DMS53 (cell line): ENCODE results near the gene TUBE1.
"Not testable (repeated sequence)": the region's sequence is repeated elsewhere in the genome, so short reads cannot be mapped to it uniquely, and the experiment has no call there.

ENCODE experiments used
- DNase-seq: peaks from one replicate; lab custom pipeline; 2025; lab: John Stamatoyannopoulos, UW

Gene TUBE1

DNA sequence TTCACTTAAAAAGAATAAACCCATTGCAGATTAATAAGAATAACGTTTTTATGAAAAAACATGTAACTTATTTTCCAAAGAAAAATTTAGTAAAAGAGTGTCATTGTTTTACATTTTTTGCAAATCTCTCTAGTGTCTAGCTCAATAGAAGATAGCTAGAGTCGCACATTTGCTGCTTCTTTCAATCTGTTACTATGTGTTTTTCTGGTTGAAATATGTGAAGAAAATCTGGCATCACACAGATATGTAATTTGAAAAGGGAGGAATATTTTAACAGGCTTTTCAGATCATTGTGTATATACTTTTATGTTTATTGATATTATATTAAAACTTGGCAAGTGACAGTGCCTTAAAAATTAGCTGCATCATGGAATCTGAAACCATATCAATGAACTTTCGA is 24.3 kb downstream of the TUBE1 start:
- DNase-seq: no peak

DNA sequence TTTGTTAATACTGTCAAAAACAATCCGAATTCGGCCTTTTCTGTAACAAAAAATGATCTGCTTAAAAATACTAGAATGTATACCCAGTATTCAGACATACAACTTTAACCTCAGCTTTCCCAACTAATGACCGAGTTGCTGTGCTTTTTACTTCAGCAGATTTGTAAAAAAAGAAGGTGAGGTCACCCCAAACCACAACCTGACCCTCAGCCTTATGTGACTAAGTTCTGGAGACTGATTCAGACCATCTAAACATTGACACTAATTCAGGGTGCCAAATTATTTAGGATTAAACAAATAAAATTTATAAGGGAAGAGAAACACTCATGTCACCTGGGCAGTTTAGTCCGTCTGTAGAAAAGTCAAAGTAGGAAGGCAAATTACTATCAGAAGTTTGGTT is 25.7 kb downstream of the TUBE1 start:
- DNase-seq: no peak

DNA sequence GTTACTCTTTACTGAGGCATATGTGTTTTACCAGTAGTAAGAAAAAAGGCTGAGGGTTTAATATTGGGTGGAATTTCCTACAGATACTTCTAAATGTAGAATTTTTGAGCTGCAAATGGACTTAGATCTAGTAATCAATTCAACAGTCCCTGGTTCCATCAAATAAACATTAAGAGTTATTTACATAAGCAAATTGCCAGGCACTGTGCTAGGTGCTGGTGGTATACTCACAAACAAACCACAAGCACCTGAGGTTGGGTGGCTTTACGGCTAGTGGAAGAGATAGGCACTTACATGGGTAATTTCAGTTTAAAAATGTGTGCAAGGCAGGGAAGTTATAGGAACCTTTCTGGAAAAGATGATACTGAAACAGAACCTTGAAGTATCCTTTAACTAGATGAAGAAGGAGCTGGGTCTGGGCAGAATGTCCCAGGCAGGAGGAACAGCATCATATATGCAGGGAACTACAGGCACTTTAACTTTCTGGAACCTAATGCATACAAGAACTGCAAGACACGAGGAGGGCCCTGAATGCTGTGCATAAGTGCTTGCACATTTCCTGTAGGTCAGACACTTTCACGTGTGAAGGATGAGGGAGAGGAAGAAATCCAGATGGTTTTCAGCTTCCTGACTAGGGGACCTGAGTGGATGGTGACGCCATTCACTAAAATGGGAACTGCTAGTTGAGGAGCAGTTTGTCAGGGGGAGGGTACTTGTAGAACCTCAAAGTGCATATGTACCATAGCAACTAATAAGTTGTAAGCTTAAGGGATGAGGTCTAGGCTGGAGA is 28.8 kb downstream of the TUBE1 start:
- no peak for DNase-seq

DNA sequence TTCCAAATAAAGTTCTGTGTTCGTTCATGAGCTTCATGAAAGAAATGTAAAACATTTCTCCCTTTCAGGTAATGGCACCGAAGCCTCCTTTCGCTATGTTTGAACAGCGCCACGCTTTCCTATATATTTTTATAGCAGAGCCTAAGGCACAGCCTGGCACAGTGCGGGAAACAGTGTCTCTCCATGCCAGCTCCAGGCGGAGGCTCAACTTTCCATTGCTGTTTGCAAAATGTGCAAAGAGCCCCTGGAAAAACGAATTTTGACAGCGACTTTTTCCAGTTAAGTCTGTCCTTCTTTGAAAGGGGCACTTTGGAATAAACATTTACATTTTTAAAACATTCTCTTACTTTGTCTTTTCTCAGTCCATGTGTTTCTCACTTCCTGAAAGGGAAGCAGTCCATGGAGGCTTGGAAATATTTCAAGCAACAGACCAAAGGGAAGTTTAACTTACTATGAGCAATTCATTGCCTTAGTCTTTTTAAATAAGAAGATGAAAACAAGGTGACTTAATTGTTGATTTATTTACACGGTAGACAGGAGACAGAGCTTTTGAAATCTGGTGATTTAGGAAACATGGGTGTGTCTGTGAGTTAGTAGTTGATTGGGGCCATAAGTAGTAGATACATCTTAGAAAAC is 32.6 kb downstream of the TUBE1 start:
- DNase-seq: peak; percentile 13

DNA sequence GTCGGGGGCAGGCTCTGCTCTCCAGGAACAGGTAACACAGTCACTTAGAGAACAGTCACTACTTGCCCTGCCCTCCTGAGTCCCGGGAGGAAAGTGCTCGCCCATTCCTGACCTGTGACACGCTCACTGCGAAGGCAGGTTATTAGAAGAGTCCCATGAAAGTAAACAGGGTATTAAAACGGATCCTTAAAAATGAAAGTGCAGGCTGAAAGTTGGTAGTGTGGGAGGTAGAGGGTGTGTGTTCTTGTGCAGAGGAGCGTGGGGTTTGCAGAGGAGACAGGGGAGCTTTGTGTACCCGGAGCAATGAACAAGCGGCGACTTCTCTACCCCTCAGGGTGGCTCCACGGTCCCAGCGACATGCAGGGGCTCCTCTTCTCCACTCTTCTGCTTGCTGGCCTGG is 33.3 kb downstream of the TUBE1 start, which contains the start of gene CCN6:
Gene CCN6, plus strand, starts transcription at position 104 of the 400 bp plus-strand sequence. Its CDS starts 254 bp downstream, at position 358.
- DNase-seq: peak; percentile 24

DNA sequence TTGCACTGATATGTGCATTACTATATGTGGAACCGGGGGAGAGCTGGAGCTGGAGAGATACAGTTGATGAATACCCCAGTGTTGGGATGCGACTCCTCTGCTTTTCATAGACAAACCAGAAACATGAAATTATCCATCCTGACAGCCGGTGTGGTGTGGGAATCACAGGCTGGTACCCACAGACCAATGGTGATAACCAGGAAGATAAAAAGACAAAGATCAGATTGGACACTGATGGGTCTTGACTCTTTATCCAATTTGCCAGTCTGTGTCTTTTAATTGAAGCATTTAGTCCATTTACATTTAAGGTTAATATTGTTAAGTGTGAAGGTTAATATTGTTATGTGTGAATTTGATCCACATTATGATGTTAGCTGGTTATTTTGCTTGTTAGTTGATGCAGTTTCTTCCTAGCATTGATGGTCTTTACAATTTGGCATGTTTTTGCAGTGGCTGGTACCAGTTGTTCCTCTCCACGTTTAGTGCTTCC is 36.0 kb downstream of the TUBE1 start:
- not testable (repeated sequence) for DNase-seq

DNA sequence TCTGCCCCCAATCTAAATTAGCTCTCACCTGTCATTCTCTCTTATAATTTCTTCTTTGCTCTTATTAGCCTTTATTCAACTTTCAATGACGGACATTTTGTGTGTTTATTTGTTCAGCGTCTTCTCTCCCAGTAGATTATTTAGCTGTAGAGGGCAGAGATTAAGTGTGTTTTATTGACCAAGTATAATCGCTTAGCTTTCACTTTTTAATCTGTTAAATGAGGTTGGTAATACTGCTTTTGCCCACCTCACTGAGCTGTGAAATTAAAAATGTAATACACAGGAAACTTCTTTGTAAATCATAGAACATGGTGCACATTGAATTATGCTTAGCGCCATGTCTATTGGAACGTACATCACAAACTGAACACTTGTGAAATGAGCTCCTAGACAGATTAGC is 36.9 kb downstream of the TUBE1 start:
- no peak for DNase-seq

DNA sequence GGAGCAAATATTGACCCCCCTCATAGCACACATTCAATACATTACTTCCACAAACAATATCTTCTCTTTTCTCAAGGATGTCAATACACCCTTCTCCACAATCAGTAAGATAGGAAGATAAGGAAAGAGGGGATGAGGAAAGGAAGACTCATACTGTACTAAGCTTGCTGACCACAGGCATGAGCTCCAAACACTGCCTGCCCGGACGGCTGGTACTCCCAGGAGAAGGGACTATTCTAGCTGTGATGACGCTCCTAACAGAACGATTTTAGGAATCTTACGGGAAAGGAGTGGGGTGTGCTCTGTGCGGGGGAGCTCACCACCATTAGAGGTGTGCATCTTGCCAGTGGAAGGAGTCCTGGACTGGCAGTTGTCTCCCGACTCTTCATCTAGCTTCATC is 37.3 kb downstream of the TUBE1 start:
- no peak for DNase-seq

DNA sequence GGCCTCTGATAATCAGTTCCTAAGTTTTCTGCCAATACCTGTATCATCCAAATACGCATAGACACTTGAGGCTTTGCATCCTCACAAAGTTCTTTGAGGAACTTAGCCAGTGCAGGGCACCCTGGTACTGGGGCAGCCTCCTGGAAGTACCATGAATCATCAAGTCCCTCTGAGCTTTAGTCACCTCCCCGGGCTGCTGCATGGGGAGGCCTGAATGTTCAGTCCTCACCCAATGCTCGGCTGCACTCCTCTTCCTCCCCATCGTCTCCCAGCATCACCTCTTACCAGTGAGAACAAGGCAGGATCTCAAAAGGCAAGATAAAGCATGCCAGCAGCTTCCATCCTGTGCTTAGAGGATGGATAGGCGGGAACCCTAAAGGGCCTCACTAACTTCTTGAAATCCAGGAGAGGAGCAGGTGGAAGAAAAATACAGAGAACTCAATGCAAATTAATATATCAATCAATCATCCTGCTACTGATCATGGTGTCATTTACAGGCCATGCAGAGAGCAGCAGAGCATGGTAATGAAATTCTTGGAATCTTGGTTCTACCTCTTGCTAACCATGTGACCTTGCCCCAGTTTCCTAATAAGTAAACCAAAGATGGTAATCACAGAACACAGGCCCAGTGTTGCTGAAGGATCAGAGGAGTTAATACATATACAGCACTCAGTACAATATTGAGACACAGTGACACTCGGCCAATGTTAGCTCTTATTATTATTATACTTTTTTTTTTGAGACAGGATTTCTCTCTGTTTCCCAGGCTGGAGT is 38.1 kb downstream of the TUBE1 start:
- DNase-seq: no peak

DNA sequence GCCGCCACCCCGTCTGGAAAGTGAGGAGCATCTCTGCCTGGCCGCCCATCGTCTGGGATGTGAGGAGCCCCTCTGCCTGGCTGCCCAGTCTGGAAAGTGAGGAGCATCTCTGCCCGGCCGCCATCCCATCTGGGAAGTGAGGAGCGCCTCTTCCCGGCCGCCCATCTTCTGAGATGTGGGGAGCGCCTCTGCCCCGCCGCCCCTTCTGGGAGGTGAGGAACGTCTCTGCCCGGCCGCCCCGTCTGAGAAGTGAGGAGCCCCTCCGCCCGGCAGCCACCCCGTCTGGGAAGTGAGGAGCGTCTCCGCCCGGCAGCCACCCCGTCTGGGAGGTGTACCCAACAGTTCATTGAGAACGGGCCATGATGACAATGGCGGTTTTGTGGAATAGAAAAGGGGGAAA is 39.8 kb downstream of the TUBE1 start:
- not testable (repeated sequence) for DNase-seq

DNA sequence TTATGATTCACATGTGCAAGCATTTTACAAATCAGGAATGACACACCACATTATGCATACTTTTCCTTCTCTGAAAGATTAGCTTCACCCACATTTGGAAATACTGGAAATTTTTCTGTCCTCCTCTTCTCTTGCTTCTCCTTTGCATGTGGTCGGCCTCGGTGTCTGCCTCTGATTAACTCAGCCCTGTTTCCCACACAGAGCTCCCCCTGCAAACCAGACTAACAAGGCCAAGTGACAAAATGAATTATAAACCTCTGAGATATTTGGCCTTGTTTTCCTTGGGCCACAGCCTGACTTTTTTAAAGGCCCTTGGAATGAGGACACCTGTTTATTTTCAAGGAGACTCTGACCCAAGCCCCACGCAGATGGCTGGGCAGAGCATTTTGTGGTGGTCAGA is 42.4 kb downstream of the TUBE1 start:
- no peak for DNase-seq

DNA sequence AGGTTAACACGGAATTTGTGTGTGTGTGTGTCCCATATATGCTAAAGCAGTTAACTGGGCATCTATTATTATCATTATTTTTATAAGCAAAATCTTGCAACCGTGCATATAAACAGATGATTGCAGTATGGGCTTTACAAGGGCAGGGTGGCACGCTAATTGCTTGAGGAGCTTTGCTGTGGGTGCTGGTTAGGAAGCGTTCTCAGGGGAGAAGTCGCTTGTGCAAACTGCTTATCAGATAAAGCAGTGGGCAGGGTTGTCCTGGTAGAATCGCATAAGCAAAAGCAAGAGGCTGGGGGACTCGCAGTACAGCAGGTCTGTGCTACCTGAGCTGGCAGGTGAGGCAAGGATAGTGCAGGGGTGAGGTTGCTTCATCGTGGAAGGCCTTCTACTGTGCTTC is 43.1 kb downstream of the TUBE1 start:
- no peak for DNase-seq

DNA sequence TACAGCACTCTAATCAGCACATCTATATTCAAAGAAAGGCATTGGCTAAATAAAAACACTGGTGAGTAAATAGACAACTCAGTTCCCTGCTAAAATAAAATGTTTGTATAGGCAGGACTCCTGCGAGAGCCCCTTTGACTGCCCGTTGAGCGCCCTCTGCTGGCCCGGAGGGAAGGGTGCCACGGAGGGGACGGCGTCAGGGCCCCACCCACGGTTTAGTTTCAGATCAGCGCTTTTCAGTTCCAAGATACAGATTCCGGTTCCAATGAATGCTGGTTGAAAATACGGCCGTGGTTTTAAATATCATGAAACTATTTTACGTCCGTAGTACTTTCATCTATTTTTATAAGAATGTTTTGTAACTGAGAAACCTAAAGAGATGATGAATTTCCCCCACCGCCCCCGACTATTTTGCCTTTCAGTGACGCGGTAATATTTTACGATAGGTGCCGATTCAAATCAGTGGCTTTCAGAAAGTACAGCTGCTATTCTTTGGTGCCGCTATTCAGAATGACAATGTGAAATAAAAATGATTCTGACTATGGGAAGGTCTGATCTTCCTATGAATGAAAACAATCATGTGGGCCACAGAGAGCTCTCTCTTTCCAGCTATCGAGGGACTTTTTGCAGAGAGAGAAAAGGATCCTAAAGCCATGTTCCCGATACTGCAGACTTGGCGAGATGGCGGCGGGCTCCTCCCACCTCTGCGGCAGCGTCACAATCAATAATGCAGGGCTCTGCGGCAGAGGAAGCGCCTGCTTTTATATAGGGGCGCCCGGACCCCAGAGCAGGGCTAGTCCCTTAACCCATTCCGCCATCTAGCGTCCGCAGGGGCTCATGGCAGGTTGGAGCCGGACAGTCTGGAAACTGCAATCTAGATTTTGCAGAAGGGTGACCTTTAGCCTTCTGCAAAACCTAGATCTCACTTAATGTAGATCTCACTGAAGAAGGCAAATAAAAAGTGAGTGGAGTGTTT is 44.0 kb downstream of the TUBE1 start:
- DNase-seq: peak; percentile 93

DNA sequence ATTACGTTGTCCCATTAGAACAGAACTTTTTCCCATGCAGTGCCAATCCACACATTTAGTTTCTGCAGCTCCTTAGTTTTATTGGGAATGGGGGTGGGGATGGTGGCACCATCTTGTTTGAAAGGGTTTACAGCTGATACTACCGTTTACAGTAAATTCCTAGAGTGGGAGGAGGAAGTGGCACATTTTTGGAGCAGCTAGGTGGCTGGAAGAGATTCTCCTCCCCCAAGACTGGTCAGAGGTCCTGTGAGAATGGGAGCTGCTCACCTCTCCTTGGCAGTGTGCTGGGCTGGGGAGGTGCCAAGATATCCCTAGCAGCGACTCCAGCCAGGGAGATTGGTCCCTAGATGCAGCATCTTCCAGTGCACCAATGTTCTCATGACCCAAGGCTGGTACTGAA is 45.7 kb downstream of the TUBE1 start:
- DNase-seq: no peak

DNA sequence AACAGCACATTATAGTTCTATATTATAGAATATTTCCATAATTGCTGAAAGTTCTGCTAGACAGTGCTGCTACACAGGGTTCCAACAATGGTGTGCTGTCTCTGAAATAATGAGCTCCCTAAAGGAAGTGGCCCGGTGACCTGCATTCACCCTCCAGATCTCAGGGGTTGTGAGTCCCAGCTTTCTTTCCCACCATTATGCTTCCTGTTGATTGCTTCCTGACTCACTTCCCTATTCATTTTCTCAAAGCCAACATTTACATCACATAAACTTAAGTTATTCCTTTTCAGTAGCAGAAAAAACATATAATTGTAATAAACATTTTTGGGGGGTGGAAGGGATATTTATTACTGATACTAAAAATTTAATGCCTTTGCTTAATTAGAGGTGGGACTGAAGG is 46.3 kb downstream of the TUBE1 start:
- DNase-seq: no peak

DNA sequence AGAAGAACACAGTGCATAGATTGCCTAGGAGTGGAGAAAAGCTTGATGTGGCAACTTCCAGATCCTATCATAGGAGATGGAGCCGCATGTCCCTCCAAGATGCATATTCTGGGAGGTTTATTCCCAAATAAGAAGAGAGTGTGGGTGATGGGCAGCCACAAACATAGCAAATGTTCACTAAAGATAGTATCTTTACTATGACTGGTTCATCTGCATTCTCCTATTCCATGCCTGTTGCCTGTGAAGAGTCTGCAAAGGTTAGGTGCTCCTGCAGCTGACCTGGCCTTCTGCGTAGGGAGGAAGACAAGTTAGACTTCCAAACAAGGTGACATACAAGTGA is 47.9 kb downstream of the TUBE1 start:
- DNase-seq: no peak

DNA sequence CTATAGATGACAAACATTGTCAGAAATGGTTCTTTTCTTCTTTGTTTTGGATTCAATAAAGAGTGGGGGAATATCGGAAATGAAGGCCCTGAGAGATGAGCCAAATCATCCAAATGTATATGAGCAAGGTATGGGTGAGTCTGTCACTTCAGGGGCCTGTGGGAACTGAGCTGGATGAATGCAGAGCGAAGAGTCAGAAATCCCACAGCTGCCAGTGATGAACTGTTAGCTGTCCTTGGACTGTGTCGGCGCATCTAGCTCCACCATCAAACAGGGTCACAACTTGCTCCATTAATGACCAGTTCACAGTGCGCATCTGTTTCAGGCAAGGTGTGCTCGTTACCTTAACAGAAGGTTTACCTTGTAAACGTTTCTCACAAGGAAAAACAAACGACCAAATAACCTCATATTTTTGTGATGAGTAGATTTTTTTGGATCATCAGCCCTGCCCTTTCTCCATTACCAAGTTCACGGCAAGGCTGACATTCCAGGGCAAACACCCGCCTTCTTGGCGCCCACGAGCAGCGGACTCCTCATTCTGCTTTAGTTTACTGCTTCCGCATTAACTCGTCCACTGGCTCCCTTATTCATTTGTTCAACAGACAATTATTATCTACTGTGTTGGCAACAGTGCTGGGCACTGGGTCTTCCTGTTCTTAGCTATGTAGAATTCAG is 48.4 kb downstream of the TUBE1 start:
- no peak for DNase-seq

DNA sequence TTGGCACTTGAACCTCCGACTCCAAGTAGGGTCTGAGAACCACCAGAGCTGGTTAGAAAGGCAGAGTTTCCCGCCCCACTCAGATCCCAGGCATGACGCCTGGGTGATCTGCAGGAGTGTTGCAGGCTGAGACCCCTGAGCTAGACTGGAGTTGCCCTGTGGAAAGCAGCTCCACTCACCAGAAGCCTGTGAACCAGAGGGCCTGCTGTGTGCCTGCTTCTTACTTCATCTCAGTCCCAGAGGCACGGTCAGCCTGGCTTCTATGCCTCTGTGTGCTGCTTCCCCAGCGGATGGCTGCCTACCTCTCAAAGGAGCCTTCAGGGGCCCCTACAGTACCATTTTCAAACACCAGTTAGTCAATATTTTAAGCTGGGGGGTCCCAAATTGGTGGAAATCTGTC is 49.0 kb downstream of the TUBE1 start:
- DNase-seq: no peak

DNA sequence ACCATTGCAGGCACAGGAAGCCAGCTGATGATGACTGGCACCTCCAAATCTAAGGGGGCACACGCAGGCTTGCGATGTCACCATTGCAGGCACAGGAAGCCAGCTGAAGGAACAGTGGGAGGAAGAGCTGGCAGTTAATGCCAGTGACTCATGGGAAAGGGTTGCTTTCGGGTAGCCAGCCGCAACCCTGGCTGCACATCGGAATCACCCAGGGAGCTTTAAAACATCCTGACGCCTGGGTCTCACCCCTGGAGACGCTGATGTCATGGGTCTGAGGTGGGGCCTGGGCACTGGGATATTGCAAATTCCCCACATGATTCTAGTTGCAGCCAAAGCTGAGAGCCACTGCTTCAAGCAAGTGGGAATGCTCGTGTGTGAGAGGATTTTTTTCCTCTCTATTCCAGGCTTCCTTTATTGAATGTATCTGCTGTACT is 49.5 kb downstream of the TUBE1 start:
- DNase-seq: no peak

DNA sequence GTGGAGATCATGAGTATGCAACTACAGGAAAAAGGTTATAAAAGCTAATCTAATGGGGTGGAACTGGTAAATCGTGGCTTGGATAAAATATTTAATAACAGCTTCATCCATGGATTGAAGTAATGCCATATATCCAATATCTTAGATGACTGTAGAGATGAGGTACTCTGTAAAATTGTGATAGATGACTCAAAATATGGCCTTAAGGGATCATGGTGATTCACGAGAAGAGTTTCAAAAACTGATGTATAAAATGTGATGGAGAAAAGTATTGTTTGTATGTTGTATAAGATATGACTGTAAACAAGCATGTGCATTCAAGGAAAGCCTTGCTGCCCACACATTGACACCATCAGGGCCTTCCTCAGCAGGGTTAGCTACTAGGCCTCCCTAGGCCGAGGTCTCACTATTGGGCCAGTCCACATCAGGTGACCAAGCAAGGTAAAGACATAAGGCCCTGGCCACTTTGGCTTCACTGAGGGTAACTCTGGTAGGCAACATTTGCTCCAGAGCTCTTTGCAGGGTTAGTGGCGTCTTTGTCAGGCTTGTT is 51.1 kb downstream of the TUBE1 start:
- no peak for DNase-seq

DNA sequence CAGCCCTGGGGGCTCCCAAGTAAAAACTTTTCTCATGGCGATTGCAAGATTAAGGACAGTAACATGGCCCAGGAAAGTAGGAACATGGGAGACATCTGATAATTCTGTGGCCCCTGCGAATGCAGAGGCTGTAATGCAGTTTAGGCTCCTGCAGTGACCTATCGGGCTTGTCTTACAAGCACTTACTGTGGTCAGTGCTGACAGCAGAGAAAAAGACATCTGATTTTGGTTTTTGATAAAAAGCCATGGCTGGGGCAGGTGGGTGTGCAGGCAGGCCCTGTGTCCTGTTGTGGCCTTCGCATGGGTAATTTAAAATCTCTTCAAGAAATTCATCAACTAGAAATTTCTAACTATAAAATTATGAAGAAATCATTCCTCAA is 52.7 kb downstream of the TUBE1 start:
- no peak for DNase-seq
